ENCODE results near the gene RFT1. TPM values are rescaled to one million over a fixed set of nuclear protein-coding genes. Genes with fewer than 3 reads are reported as not detected.

Gene RFT1, protein sequence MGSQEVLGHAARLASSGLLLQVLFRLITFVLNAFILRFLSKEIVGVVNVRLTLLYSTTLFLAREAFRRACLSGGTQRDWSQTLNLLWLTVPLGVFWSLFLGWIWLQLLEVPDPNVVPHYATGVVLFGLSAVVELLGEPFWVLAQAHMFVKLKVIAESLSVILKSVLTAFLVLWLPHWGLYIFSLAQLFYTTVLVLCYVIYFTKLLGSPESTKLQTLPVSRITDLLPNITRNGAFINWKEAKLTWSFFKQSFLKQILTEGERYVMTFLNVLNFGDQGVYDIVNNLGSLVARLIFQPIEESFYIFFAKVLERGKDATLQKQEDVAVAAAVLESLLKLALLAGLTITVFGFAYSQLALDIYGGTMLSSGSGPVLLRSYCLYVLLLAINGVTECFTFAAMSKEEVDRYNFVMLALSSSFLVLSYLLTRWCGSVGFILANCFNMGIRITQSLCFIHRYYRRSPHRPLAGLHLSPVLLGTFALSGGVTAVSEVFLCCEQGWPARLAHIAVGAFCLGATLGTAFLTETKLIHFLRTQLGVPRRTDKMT
- 11.9 and 12.7 TPM in 2 replicates for total RNA-seq

DNA sequence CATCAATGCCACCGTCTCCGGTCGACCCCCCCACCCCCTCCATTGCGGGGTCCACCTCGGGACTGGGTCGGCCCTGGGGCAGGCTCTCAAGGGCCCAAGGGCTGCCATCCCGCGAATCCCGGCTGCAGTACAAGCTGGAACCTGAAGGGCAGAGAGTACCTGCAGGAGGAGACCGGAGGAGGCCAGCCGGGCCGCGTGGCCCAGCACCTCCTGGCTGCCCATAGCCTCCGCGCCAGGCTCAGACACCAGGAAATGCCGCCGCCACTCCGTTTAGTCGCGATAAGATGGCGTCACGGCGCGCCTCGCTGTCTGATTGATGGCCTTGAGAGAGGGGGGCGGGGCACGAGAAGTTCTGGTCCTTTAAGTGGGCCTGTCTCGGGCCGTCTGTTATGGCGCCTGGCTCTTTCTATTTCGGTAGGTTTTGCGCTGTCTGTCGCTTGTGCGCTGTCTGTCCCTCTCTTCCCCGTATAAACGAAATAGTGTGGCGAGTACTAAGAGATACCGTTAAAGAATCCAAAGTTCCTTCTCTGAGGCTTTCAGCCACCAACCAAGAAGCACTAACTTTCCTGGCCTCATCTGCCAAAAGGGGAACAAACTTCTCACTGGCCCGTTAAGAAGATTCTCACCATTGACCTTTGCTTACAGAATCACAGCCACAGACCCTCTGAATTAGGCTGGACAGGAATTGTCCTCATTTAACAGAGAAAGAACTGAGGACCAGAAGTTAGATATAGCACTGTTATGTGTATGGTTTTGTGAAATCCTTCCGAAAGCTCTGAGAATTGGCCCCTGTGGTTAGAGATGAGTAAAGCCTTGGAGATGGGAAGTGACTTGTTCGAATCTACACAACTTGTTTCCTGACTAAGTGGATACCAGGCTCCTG, at the start of gene RFT1:
TSS of gene RFT1 (minus strand) at position 257 of the 883 bp plus-strand sequence. CDS start at position 222, 35 bp downstream.
- peak within 1 kb of the TSS; percentile 94 for H3K27ac ChIP-seq (ENCODE audit: low read depth, low read length)
- peak; percentile 93 for DNase-seq (ENCODE audit: insufficient read length, low spot score, missing footprints)
- H3K4me2 ChIP-seq (ENCODE audit: insufficient read depth, low read length), result peak within 1 kb of the TSS; percentile 97
- peak within 1 kb of the TSS; percentile 90 for H3K4me3 ChIP-seq (ENCODE audit: insufficient read depth, low read length)
- no peaks in the 10 kb centered on the region for H3K27me3 ChIP-seq (ENCODE audit: insufficient read depth, low read length)
- TF ChIP-seq, protein P1, sequence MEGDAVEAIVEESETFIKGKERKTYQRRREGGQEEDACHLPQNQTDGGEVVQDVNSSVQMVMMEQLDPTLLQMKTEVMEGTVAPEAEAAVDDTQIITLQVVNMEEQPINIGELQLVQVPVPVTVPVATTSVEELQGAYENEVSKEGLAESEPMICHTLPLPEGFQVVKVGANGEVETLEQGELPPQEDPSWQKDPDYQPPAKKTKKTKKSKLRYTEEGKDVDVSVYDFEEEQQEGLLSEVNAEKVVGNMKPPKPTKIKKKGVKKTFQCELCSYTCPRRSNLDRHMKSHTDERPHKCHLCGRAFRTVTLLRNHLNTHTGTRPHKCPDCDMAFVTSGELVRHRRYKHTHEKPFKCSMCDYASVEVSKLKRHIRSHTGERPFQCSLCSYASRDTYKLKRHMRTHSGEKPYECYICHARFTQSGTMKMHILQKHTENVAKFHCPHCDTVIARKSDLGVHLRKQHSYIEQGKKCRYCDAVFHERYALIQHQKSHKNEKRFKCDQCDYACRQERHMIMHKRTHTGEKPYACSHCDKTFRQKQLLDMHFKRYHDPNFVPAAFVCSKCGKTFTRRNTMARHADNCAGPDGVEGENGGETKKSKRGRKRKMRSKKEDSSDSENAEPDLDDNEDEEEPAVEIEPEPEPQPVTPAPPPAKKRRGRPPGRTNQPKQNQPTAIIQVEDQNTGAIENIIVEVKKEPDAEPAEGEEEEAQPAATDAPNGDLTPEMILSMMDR (IDR thresholded peaks at IDR 0.05; ENCODE audit: extremely low read depth, low read depth, low read length), result no peak
- no peaks in the 10 kb centered on the region for H4K20me1 ChIP-seq (ENCODE audit: insufficient read depth, low read length)
- peaks cover 24% of the 10 kb centered on the region for H3K4me1 ChIP-seq (ENCODE audit: insufficient read depth, low read length)
- peak within 1 kb of the TSS; percentile 95 for H2AFZ ChIP-seq (ENCODE audit: low read length)
- peaks cover 6% of the 10 kb centered on the region for H3K36me3 ChIP-seq (ENCODE audit: insufficient read depth, low read length)
- H3K9me3 ChIP-seq (ENCODE audit: low read depth, low read length), result no peaks in the 10 kb centered on the region
- peaks cover 29% of the 10 kb centered on the region for H3K79me2 ChIP-seq (ENCODE audit: insufficient read depth, low read length)

DNA sequence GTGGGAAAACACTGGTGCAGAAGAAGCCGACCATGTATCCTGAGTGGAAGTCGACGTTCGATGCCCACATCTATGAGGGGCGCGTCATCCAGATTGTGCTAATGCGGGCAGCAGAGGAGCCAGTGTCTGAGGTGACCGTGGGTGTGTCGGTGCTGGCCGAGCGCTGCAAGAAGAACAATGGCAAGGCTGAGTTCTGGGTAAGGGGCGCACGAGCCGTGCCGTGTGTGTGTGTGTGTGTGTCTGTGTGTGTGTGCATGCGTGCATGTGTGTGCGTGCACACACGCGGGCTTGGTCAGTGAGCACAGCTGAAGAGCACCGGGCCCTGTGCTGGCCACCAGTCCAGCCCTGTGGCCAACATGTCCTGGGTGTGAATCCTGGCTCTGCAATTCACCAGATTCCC, 49.3 kb upstream of the RFT1 start:
- Histone ChIP-seq H3K27ac (ENCODE audit: low read depth, low read length) (no peak overlapping the region), H4K20me1 (ENCODE audit: insufficient read depth, low read length) (peaks cover 11% of the 10 kb centered on the region), H2AFZ (ENCODE audit: low read length) (no peak overlapping the region), H3K4me1 (ENCODE audit: insufficient read depth, low read length) (peaks cover 8% of the 10 kb centered on the region), H3K36me3 (ENCODE audit: insufficient read depth, low read length) (peaks cover 8% of the 10 kb centered on the region), H3K4me3 (ENCODE audit: insufficient read depth, low read length) (no peak overlapping the region), H3K4me2 (ENCODE audit: insufficient read depth, low read length) (no peak overlapping the region), H3K9me3 (ENCODE audit: low read depth, low read length) (no peaks in the 10 kb centered on the region), H3K27me3 (ENCODE audit: insufficient read depth, low read length) (no peaks in the 10 kb centered on the region), H3K79me2 (ENCODE audit: insufficient read depth, low read length) (peaks cover 7% of the 10 kb centered on the region)
- peak; percentile 32 for DNase-seq (ENCODE audit: insufficient read length, low spot score, missing footprints)
- TF ChIP-seq, protein P1 (IDR thresholded peaks at IDR 0.05; ENCODE audit: extremely low read depth, low read depth, low read length), result no peak

DNA sequence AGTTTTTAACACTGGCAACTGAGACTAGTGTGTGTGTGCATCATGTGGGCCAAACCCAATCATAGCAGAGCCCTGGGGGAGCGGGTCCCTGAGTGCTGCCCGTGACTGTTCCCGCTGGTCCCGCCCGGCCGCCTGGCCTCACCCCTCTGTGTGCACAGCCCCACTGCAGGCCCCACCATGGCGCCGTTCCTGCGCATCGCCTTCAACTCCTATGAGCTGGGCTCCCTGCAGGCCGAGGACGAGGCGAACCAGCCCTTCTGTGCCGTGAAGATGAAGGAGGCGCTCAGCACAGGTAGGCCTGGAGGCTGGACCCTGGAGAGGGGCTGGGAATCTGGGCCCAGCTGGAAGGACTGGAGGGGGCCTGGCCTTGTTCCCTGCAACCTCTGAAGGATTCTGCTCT, 48.0 kb upstream of the RFT1 start:
- H3K79me2 ChIP-seq (ENCODE audit: insufficient read depth, low read length), result peaks cover 7% of the 10 kb centered on the region
- H3K9me3 ChIP-seq (ENCODE audit: low read depth, low read length), result no peaks in the 10 kb centered on the region
- H3K4me1 ChIP-seq (ENCODE audit: insufficient read depth, low read length), result peaks cover 8% of the 10 kb centered on the region
- H2AFZ ChIP-seq (ENCODE audit: low read length), result no peak overlapping the region
- no peak overlapping the region for H3K4me2 ChIP-seq (ENCODE audit: insufficient read depth, low read length)
- H4K20me1 ChIP-seq (ENCODE audit: insufficient read depth, low read length), result peaks cover 11% of the 10 kb centered on the region
- peak; percentile 13 for DNase-seq (ENCODE audit: insufficient read length, low spot score, missing footprints)
- no peaks in the 10 kb centered on the region for H3K27me3 ChIP-seq (ENCODE audit: insufficient read depth, low read length)
- no peak overlapping the region for H3K4me3 ChIP-seq (ENCODE audit: insufficient read depth, low read length)
- no peak overlapping the region for H3K27ac ChIP-seq (ENCODE audit: low read depth, low read length)
- H3K36me3 ChIP-seq (ENCODE audit: insufficient read depth, low read length), result peaks cover 8% of the 10 kb centered on the region
- TF ChIP-seq, protein P1 (IDR thresholded peaks at IDR 0.05; ENCODE audit: extremely low read depth, low read depth, low read length), result no peak

All from osteoblast (primary cell).